B cell (primary cell): Measurements from ENCODE around the gene CEP112. TPM values are rescaled to one million over a fixed set of nuclear protein-coding genes. Genes with fewer than 3 reads are reported as not detected.

ENCODE experiments used
- ATAC-seq: fragments of 200-7000 bp; cut with Tn5 transposase; one replicate; pipeline ENCODE4 v1.10.0; 2021; ENCODE audit warnings: low read depth, mild to moderate bottlenecking, moderate number of reproducible peaks, moderate library complexity
- CTCF ChIA-PET: fragments of 350-600 bp; sonication (Branson Sonifier 250); formaldehyde crosslinking; loops from one replicate; lab custom pipeline; 2021; ENCODE audit warnings: antibody characterized with exemption, inconsistent platforms; lab: Charles Lee
- POLR2A ChIA-PET: fragments of 350-600 bp; sonication (Branson Sonifier 250); formaldehyde crosslinking; loops from one replicate; lab custom pipeline; 2021; ENCODE audit warnings: antibody characterized with exemption; lab: Charles Lee
- DNase-seq: peaks from one replicate; pipeline ENCODE4 v3.0.0; 2013
- H2AFZ ChIP-seq: 2 replicates; pipeline ENCODE4 v1.6.1; 2012; ENCODE audit warnings: mild to moderate bottlenecking, low read depth, low read length; ENCODE audit not compliant: insufficient read depth, poor library complexity, severe bottlenecking
- H3K27ac ChIP-seq, 2 donors: 1 replicate in 1 of 2; 2 replicates in 1 of 2; pipeline ENCODE4 v1.5.1; 2012 to 2013; ENCODE audit warnings: low read length in 2 of 2, mild to moderate bottlenecking in 2 of 2, moderate library complexity in 1 of 2
- H3K27me3 ChIP-seq, 4 experiments: fragments of 200-600 bp in 1 of 4; sonication (generic) in 1 of 4; replicated peaks in 1 of 4; 1 replicate in 2 of 4; 2 replicates in 2 of 4; pipeline versions ENCODE4 v1.6.1 to v1.7.0; 2013 to 2016; ENCODE audit warnings: low read length in 3 of 4, mild to moderate bottlenecking in 2 of 4, mixed read lengths in 1 of 4, moderate library complexity in 1 of 4; ENCODE audit not compliant: insufficient read depth in 4 of 4, control insufficient read depth in 3 of 4; ENCODE audit errors: control extremely low read depth in 1 of 4
- H3K36me3 ChIP-seq, 2 experiments: replicated peaks in 1 of 2; 1 replicate in 1 of 2; 2 replicates in 1 of 2; pipeline versions ENCODE4 v1.6.1 to v1.7.1; 2013; ENCODE audit warnings: low read length in 1 of 2; ENCODE audit not compliant: insufficient read depth in 2 of 2, control insufficient read depth in 1 of 2; ENCODE audit errors: control extremely low read depth in 1 of 2, extremely low read depth in 1 of 2
- H3K4me1 ChIP-seq, 2 donors: fragments of 200-600 bp in 1 of 2; sonication (generic) in 1 of 2; 1 replicate in 1 of 2; 2 replicates in 1 of 2; pipeline versions ENCODE4 v1.5.1 to v1.6.1; 2013 to 2017; ENCODE audit warnings: low read length in 2 of 2; ENCODE audit not compliant: control insufficient read depth in 2 of 2, insufficient read depth in 2 of 2
- H3K4me2 ChIP-seq: replicated peaks from 2 replicates; pipeline ENCODE3; 2012; ENCODE audit warnings: mild to moderate bottlenecking, low read depth, low read length; ENCODE audit not compliant: poor library complexity, severe bottlenecking
- H3K4me3 ChIP-seq, 5 experiments: fragments of 200-600 bp in 1 of 5; sonication (generic) in 1 of 5; 1 replicate in 3 of 5; 2 replicates in 2 of 5; pipeline versions ENCODE4 v1.5.1 to v1.7.0; 2011 to 2016; ENCODE audit warnings: low read length in 4 of 5, mild to moderate bottlenecking in 4 of 5, low read depth in 2 of 5, control low read depth in 1 of 5, moderate library complexity in 1 of 5; ENCODE audit not compliant: insufficient read depth in 1 of 5; ENCODE audit errors: control extremely low read depth in 1 of 5, extremely low read depth in 1 of 5
- H3K79me2 ChIP-seq: fragments of 200-600 bp; sonication (generic); one replicate; pipeline ENCODE4 v1.6.0; 2016; ENCODE audit warnings: low read length; ENCODE audit not compliant: control insufficient read depth, insufficient read depth
- H3K9ac ChIP-seq: fragments of 200-600 bp; sonication (generic); 2 replicates; pipeline ENCODE4 v1.6.1; 2017; ENCODE audit warnings: mild to moderate bottlenecking, low read length, moderate library complexity
- H3K9me3 ChIP-seq, 3 donors: one replicate each; pipeline versions ENCODE4 v1.6.1 to v1.7.1; 2013; ENCODE audit warnings: low read length in 2 of 3; ENCODE audit not compliant: control insufficient read depth in 2 of 3, insufficient read depth in 1 of 3; ENCODE audit errors: control extremely low read depth in 1 of 3
- H4K20me1 ChIP-seq: 2 replicates; pipeline ENCODE4 v1.6.0; 2012; ENCODE audit warnings: mild to moderate bottlenecking, low read length; ENCODE audit not compliant: insufficient read depth, control insufficient read depth, poor library complexity, severe bottlenecking
- H3K27ac Mint-ChIP-seq: one replicate; pipeline ENCODE4 v1.8.0; 2021; ENCODE audit warnings: mixed read lengths
- H3K27me3 Mint-ChIP-seq: one replicate; pipeline ENCODE4 v1.8.0; 2021; ENCODE audit warnings: mixed read lengths
- H3K4me1 Mint-ChIP-seq: one replicate; pipeline ENCODE4 v1.8.0; 2021; ENCODE audit warnings: mixed read lengths
- H3K4me3 Mint-ChIP-seq: one replicate; pipeline ENCODE4 v1.8.0; 2021; ENCODE audit warnings: mixed read lengths
- H3K9me3 Mint-ChIP-seq: one replicate; pipeline ENCODE4 v1.8.0; 2022; ENCODE audit warnings: mixed read lengths; ENCODE audit not compliant: insufficient read depth
- EZH2 ChIP-seq: IDR thresholded peaks from 2 replicates; pipeline ENCODE4 v1.6.1; 2012; ENCODE audit warnings: borderline replicate concordance, low read depth, mild to moderate bottlenecking, moderate library complexity, low read length; ENCODE audit not compliant: insufficient read depth, poor library complexity, severe bottlenecking
- WGBS: methylation state at CpG from one replicate; pipeline ENCODE4 v1.1.5; 2013; ENCODE audit warnings: missing lambda C conversion rate; ENCODE audit not compliant: insufficient coverage; 5-methylcytosine and 5-hydroxymethylcytosine counted together
- intact Hi-C: fragments of 100-400 bp; cut with micrococcal nuclease; formaldehyde crosslinking; loops from one replicate; pipeline ENCODE4 v1.10.0; 2022
- polyA plus RNA-seq: library from polyadenylated mRNA; depleted of rRNA; stranded (reverse); fragments of >200 nt; gene quantifications from 2 replicates; pipeline ENCODE4 v1.2.3, GENCODE V29; 2012
- total RNA-seq, 2 donors: library from RNA; stranded (reverse); fragments of 120-200 nt in 1 of 2; gene quantifications; 1 replicate in 1 of 2; 2 replicates in 1 of 2; pipeline versions ENCODE4 v1.2.3 to v1.2.4, GENCODE V29; 2013 to 2022
- TF ChIP-seq, protein P1 (sequence below): fragments of 200-600 bp; IDR thresholded peaks from one replicate; pipeline ENCODE4 v1.8.0; 2022; ENCODE audit warnings: antibody characterized with exemption, mild to moderate bottlenecking

The CEP112 gene
- total and polyA plus RNA-seq, 2 donors (not counting 1 experiment from before 2014, with no cell fraction given), result 0.57 to 4.6 TPM

DNA sequence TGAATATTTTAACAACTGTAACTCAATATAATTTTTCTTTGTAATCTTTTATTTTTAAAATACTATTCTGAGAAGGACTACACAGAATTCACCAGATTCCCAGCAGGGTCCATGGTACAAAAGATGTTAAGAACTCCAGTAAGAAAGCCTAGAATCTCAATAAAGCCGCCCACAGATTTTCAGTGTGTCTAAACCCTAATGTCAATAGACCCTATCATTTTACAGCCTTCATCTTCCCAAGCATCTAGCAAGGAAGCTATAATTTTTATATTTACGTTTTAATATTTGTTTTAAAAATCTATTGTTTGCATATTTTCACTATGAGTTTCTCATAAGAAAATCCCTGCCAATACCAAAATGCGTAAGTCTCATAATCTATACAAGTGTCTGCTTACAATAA, 148.5 kb downstream of the CEP112 start:
- no peak overlapping the region for H3K4me3 Mint-ChIP-seq
- H3K9me3 Mint-ChIP-seq, result no peaks in the 10 kb centered on the region
- H3K36me3 ChIP-seq, result no peaks in the 10 kb centered on the region

DNA sequence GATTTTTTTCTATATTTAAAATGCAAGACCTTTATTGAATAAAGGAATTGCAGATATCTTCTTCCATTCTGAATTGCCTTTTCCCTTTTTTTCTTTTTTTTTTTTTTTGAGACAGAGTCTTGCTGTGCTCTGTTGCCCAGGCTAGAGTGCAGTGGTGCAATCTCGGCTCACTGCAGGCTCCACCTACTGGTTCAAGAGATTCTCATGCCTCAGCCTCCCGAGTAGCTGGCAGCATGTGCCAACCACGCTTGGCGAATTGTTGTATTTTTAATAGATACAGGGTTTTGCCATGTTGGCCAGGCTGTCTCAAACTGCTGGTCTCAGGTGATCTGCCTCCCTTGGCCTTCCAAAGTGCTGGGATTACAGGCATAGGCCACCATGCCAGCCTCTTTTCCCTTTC, 151.5 kb downstream of the CEP112 start:
- H3K4me1 ChIP-seq, result no peaks in the 10 kb centered on the region
- H4K20me1 ChIP-seq, result no peaks in the 10 kb centered on the region
- no peak for TF ChIP-seq EZH2
- TF ChIP-seq, protein P1, sequence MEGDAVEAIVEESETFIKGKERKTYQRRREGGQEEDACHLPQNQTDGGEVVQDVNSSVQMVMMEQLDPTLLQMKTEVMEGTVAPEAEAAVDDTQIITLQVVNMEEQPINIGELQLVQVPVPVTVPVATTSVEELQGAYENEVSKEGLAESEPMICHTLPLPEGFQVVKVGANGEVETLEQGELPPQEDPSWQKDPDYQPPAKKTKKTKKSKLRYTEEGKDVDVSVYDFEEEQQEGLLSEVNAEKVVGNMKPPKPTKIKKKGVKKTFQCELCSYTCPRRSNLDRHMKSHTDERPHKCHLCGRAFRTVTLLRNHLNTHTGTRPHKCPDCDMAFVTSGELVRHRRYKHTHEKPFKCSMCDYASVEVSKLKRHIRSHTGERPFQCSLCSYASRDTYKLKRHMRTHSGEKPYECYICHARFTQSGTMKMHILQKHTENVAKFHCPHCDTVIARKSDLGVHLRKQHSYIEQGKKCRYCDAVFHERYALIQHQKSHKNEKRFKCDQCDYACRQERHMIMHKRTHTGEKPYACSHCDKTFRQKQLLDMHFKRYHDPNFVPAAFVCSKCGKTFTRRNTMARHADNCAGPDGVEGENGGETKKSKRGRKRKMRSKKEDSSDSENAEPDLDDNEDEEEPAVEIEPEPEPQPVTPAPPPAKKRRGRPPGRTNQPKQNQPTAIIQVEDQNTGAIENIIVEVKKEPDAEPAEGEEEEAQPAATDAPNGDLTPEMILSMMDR, result no peak
- H3K27me3 ChIP-seq, result no peaks in the 10 kb centered on the region
- Mint-ChIP-seq H3K27ac (no peak overlapping the region), H3K4me3 (no peak overlapping the region), H3K4me1 (no peaks in the 10 kb centered on the region), H3K9me3 (peaks cover 5% of the 10 kb centered on the region), H3K27me3 (no peaks in the 10 kb centered on the region)
- DNase-seq (no peak), ATAC-seq (no peak)
- H3K36me3 ChIP-seq, result no peaks in the 10 kb centered on the region
- H3K27ac ChIP-seq, result no peak overlapping the region
- POLR2A ChIA-PET, result no interaction called here
- WGBS, result 62% methylated on average over 2 of the region's 4 CpGs
- intact Hi-C loops, result no loop called here
- H3K4me2 ChIP-seq, result no peak overlapping the region
- no peak overlapping the region for H3K4me3 ChIP-seq
- CTCF ChIA-PET, result no interaction called here
- no peaks in the 10 kb centered on the region for H3K79me2 ChIP-seq
- no peak overlapping the region for H3K9ac ChIP-seq
- no peaks in the 10 kb centered on the region for H3K9me3 ChIP-seq
- no peak overlapping the region for H2AFZ ChIP-seq

More for the DNA sequence above, 148.5 kb downstream of the CEP112 start:
- POLR2A ChIA-PET, result no interaction called here
- Histone ChIP-seq H2AFZ (no peak overlapping the region), H3K4me1 (no peaks in the 10 kb centered on the region), H3K4me2 (no peak overlapping the region), H3K4me3 (no peak overlapping the region), H3K27ac (no peak overlapping the region), H3K9me3 (no peaks in the 10 kb centered on the region), H3K9ac (no peak overlapping the region), H4K20me1 (no peaks in the 10 kb centered on the region), H3K27me3 (no peaks in the 10 kb centered on the region), H3K79me2 (no peaks in the 10 kb centered on the region)
- H3K27ac Mint-ChIP-seq, result no peak overlapping the region
- DNase-seq, result no peak
- TF ChIP-seq, protein P1, result no peak
- TF ChIP-seq EZH2, result no peak
- intact Hi-C loops, result no loop called here
- no peaks in the 10 kb centered on the region for H3K4me1 Mint-ChIP-seq
- CTCF ChIA-PET, result no interaction called here
- H3K27me3 Mint-ChIP-seq, result no peaks in the 10 kb centered on the region
- no peak for ATAC-seq
- no CpG with 5 or more reads among the region's 3 CpGs for WGBS
